Measurements from ENCODE around the gene TNK2.
A peak's percentile ranks its signal among the peaks of the same experiment; 100 is the strongest.

Gene TNK2

DNA sequence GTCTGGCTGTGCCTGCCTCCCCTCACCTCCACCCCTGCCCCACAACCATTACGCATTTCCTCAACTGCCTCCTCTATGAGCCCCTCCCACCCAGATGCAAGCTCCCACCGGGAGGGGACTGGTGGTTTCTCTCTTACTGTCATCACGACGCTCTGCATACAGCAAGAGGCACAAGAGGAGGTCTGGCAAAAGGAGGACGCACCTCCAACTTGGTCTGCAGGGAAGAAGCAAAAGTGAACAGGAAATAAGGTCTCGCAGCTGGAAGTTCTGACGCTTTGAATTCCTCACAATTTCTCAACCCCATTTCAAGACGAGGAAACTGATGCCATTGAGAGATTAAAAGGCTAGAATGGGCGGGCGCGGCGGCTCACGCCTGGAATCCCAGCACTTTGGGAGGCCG is 54.4 kb downstream of the TNK2 start:
- no peak overlapping the region for H3K4me3 ChIP-seq (ENCODE audit: insufficient read depth, low read length, poor library complexity, severe bottlenecking)
- H3K9me2 ChIP-seq (replicated peaks; ENCODE audit: insufficient read depth, low read length): no peaks in the 10 kb centered on the region
- TF ChIP-seq, protein P1, sequence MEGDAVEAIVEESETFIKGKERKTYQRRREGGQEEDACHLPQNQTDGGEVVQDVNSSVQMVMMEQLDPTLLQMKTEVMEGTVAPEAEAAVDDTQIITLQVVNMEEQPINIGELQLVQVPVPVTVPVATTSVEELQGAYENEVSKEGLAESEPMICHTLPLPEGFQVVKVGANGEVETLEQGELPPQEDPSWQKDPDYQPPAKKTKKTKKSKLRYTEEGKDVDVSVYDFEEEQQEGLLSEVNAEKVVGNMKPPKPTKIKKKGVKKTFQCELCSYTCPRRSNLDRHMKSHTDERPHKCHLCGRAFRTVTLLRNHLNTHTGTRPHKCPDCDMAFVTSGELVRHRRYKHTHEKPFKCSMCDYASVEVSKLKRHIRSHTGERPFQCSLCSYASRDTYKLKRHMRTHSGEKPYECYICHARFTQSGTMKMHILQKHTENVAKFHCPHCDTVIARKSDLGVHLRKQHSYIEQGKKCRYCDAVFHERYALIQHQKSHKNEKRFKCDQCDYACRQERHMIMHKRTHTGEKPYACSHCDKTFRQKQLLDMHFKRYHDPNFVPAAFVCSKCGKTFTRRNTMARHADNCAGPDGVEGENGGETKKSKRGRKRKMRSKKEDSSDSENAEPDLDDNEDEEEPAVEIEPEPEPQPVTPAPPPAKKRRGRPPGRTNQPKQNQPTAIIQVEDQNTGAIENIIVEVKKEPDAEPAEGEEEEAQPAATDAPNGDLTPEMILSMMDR (IDR thresholded peaks at IDR 0.05; ENCODE audit: insufficient read depth, low read length, poor library complexity, severe bottlenecking): no peak
- no peak for TF ChIP-seq EZH2phosphoT487 (conservative IDR thresholded peaks at IDR 0.05; ENCODE audit: low read length)
- H3K36me3 ChIP-seq (ENCODE audit: low read length): no peaks in the 10 kb centered on the region
- H3K9me3 ChIP-seq (ENCODE audit: insufficient read depth, low read length): no peaks in the 10 kb centered on the region
- no peaks in the 10 kb centered on the region for H3F3A ChIP-seq (ENCODE audit: insufficient read depth)
- H3K27me3 ChIP-seq (ENCODE audit: low read length): no peaks in the 10 kb centered on the region
- H4K20me1 ChIP-seq (ENCODE audit: low read depth, low read length): no peaks in the 10 kb centered on the region
- no peaks in the 10 kb centered on the region for H3K79me2 ChIP-seq (ENCODE audit: insufficient read depth, low read length)
- H3K9ac ChIP-seq (ENCODE audit: low read length): no peak overlapping the region
- H3K4me2 ChIP-seq (ENCODE audit: low read depth, low read length, poor library complexity, severe bottlenecking): no peak overlapping the region
- no peak overlapping the region for H2AFZ ChIP-seq (ENCODE audit: low read depth, low read length, severe bottlenecking)
- no peak overlapping the region for H3K27ac ChIP-seq (ENCODE audit: low read depth, low read length)

DNA sequence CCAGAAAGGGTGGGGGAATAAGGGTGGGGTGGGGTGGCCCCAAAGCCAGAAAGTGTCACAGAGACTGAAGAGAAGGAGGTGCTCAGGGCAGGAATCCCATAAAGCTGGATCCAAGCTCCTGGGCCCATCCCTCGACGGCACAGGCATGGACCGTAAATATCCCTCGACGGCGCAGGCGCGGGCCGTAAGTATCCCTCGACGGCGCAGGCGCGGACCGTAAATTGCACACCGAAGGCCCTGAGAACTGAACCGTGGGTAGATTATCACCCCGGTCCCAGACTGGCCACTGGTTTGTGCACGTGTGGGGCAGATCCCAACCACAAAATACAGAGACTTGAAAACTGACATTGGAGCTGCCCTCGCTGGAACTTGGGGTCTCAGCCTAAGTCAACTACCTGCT is 55.3 kb downstream of the TNK2 start:
- no peaks in the 10 kb centered on the region for H3K36me3 ChIP-seq (ENCODE audit: low read length)
- H3K4me2 ChIP-seq (ENCODE audit: low read depth, low read length, poor library complexity, severe bottlenecking): no peak overlapping the region
- H3K9ac ChIP-seq (ENCODE audit: low read length): no peak overlapping the region
- H3K79me2 ChIP-seq (ENCODE audit: insufficient read depth, low read length): no peaks in the 10 kb centered on the region
- no peaks in the 10 kb centered on the region for H3K9me3 ChIP-seq (ENCODE audit: insufficient read depth, low read length)
- no peak overlapping the region for H2AFZ ChIP-seq (ENCODE audit: low read depth, low read length, severe bottlenecking)
- no peak overlapping the region for H3K4me3 ChIP-seq (ENCODE audit: insufficient read depth, low read length, poor library complexity, severe bottlenecking)
- H3K9me2 ChIP-seq (replicated peaks; ENCODE audit: insufficient read depth, low read length): no peaks in the 10 kb centered on the region
- H3K27me3 ChIP-seq (ENCODE audit: low read length): no peaks in the 10 kb centered on the region
- H3F3A ChIP-seq (ENCODE audit: insufficient read depth): no peaks in the 10 kb centered on the region
- no peaks in the 10 kb centered on the region for H4K20me1 ChIP-seq (ENCODE audit: low read depth, low read length)
- no peak for TF ChIP-seq EZH2phosphoT487 (conservative IDR thresholded peaks at IDR 0.05; ENCODE audit: low read length)
- TF ChIP-seq, protein P1 (IDR thresholded peaks at IDR 0.05; ENCODE audit: insufficient read depth, low read length, poor library complexity, severe bottlenecking): no peak
- no peak overlapping the region for H3K27ac ChIP-seq (ENCODE audit: low read depth, low read length)

DNA sequence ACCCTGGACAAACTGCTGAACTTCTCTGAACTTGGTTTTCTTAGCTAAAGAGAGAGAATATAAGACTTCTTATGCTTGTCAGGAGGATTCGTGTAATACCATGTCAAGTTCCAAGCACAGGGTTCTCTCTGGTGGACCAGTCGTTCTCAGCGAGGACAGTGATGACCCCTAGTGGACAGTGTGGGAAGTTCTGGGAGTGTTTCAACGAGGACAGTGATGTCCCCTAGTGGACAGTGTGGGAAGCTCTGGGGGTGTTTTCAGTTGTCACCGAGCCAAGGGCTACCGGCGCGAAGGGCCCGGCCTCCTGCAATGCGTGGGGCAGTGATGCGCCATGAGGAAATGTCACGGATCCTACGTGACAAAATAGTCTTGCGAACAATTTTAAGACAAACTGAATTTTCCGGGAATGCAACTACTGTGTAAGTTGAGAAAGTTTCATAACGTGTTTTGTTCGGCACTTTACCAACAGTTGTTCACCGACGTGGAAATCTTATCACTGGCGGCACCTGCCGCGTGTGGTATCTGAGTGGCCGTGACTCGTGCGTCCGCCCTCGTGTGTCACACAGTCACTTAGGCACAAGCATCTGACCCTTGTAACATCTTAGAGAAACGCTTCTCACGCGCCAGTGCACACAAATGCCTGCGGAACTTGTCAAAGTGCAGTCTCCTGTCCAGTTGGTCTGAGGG is 57.4 kb downstream of the TNK2 start:
- TF ChIP-seq EZH2phosphoT487 (conservative IDR thresholded peaks at IDR 0.05; ENCODE audit: low read length): no peak
- TF ChIP-seq, protein P1 (IDR thresholded peaks at IDR 0.05; ENCODE audit: insufficient read depth, low read length, poor library complexity, severe bottlenecking): peak; percentile 99
- no peak overlapping the region for H2AFZ ChIP-seq (ENCODE audit: low read depth, low read length, severe bottlenecking)
- no peak overlapping the region for H3K27ac ChIP-seq (ENCODE audit: low read depth, low read length)
- no peaks in the 10 kb centered on the region for H3K27me3 ChIP-seq (ENCODE audit: low read length)
- H3K4me3 ChIP-seq (ENCODE audit: insufficient read depth, low read length, poor library complexity, severe bottlenecking): no peak overlapping the region
- H3K9me2 ChIP-seq (replicated peaks; ENCODE audit: insufficient read depth, low read length): no peaks in the 10 kb centered on the region
- no peaks in the 10 kb centered on the region for H3K79me2 ChIP-seq (ENCODE audit: insufficient read depth, low read length)
- H4K20me1 ChIP-seq (ENCODE audit: low read depth, low read length): no peaks in the 10 kb centered on the region
- peak overlapping the region; percentile 9 for H3K4me2 ChIP-seq (ENCODE audit: low read depth, low read length, poor library complexity, severe bottlenecking)
- H3K36me3 ChIP-seq (ENCODE audit: low read length): no peaks in the 10 kb centered on the region
- H3K9me3 ChIP-seq (ENCODE audit: insufficient read depth, low read length): no peaks in the 10 kb centered on the region
- no peaks in the 10 kb centered on the region for H3F3A ChIP-seq (ENCODE audit: insufficient read depth)
- H3K9ac ChIP-seq (ENCODE audit: low read length): no peak overlapping the region; the same call in 1 of the 2 replicates
